PC-9 (cell line): ENCODE measurements around the gene GRB2. TPM values are rescaled to one million over a fixed set of nuclear protein-coding genes. Genes with fewer than 3 reads are reported as not detected.

Experiments used
- BruUV-seq: library from RNA; stranded (reverse); fragments of 400-500 nt; replicated peaks from 2 replicates; lab custom pipeline; 2021; lab: Mats Ljungman, UMichigan
- CTCF ChIA-PET: fragments of 300-600 bp; sonication (Branson Sonifier 250); formaldehyde crosslinking; loops from one replicate; lab custom pipeline; 2022; ENCODE audit warnings: antibody characterized with exemption; lab: Charles Lee
- POLR2A ChIA-PET: fragments of 300-600 bp; sonication (Branson Sonifier 250); formaldehyde crosslinking; loops from one replicate; lab custom pipeline; 2022; ENCODE audit warnings: antibody characterized with exemption; ENCODE audit not compliant: unreplicated experiment; lab: Charles Lee
- DNase-seq, 2 experiments: peaks; one replicate each; pipeline versions ENCODE4 v3.0.0 to v3.0.0-alpha.2; 2015 to 2022; ENCODE audit warnings: mixed read lengths in 1 of 2
- H2AFZ ChIP-seq: fragments of 200-600 bp; sonication (generic); 2 replicates; pipeline ENCODE4 v1.8.1; 2017; ENCODE audit warnings: antibody characterized with exemption
- H3F3A ChIP-seq: fragments of 200-600 bp; sonication (generic); 2 replicates; pipeline ENCODE4 v1.8.1; 2017; ENCODE audit warnings: antibody characterized with exemption, mild to moderate bottlenecking, low read depth; ENCODE audit not compliant: insufficient read depth
- H3K27ac ChIP-seq: fragments of 200-600 bp; sonication (generic); 2 replicates; pipeline ENCODE4 v1.6.1; 2016; ENCODE audit warnings: mixed run types
- H3K27me3 ChIP-seq: fragments of 200-600 bp; sonication (generic); 2 replicates; pipeline ENCODE4 v1.6.1; 2016; ENCODE audit warnings: low read depth, mixed run types; ENCODE audit not compliant: insufficient read depth
- H3K36me3 ChIP-seq: fragments of 200-600 bp; sonication (generic); 2 replicates; pipeline ENCODE4 v1.6.1; 2016; ENCODE audit warnings: low read depth, mixed run types
- H3K4me1 ChIP-seq: fragments of 200-600 bp; sonication (generic); replicated peaks from 2 replicates; pipeline ENCODE4 v1.6.1; 2016; ENCODE audit warnings: mixed run types; ENCODE audit not compliant: insufficient read depth
- H3K4me2 ChIP-seq: fragments of 200-600 bp; sonication (generic); 2 replicates; pipeline ENCODE4 v1.6.1; 2017; ENCODE audit warnings: mixed run types
- H3K4me3 ChIP-seq: fragments of 200-600 bp; sonication (generic); 2 replicates; pipeline ENCODE4 v1.6.1; 2016; ENCODE audit warnings: mixed run types
- H3K79me2 ChIP-seq: fragments of 200-600 bp; sonication (generic); 2 replicates; pipeline ENCODE4 v1.6.1; 2017; ENCODE audit warnings: low read depth, mixed run types
- H3K9me2 ChIP-seq: fragments of 200-600 bp; sonication (generic); 2 replicates; pipeline ENCODE4 v1.8.1; 2017; ENCODE audit warnings: mild to moderate bottlenecking; ENCODE audit not compliant: insufficient read depth
- H3K9me3 ChIP-seq: fragments of 200-600 bp; sonication (generic); 2 replicates; pipeline ENCODE4 v1.8.1; 2016; ENCODE audit warnings: low read depth; ENCODE audit not compliant: insufficient read depth
- H4K20me1 ChIP-seq: fragments of 200-600 bp; sonication (generic); 2 replicates; pipeline ENCODE4 v1.8.1; 2017; ENCODE audit not compliant: insufficient read depth
- CTCF ChIP-seq: fragments of 200-600 bp; sonication (generic); conservative IDR thresholded peaks from 2 replicates; pipeline ENCODE4 v1.6.1; 2017; ENCODE audit warnings: mixed run types, antibody characterized with exemption, mild to moderate bottlenecking, moderate library complexity
- EZH2 ChIP-seq: fragments of 200-600 bp; sonication (generic); IDR thresholded peaks from 2 replicates; pipeline ENCODE4 v1.8.0; 2017; ENCODE audit warnings: antibody characterized with exemption, low read depth
- intact Hi-C: fragments of 100-400 bp; cut with micrococcal nuclease; formaldehyde crosslinking; loops from one replicate; pipeline ENCODE4 v1.10.0; 2022; ENCODE audit not compliant: unreplicated experiment
- total RNA-seq: library from RNA; stranded (reverse); gene quantifications from 2 replicates; pipeline ENCODE4 v1.2.3, GENCODE V29; 2021

Gene GRB2
- total RNA-seq, 1 experiment from 2014 or later: 75.3 TPM

- intact Hi-C loops: no loop called here
- no peak overlapping the region for H3K27ac ChIP-seq
- H3K9me3 ChIP-seq: no peaks in the 10 kb centered on the region
- peak in 1 of 2 experiments; percentile 75 for DNase-seq
- peaks cover 17% of the 10 kb centered on the region for H3K4me1 ChIP-seq
- BruUV-seq: no TSS peak
- H3K36me3 ChIP-seq: no peaks in the 10 kb centered on the region
- no peaks in the 10 kb centered on the region for H3K27me3 ChIP-seq
- H3K4me3 ChIP-seq: no peak overlapping the region
- POLR2A ChIA-PET: interaction anchor here (0.5 to 0.7 kb wide), 6 partner anchors 26 to 169 kb away, joined by 3 to 6 read pairs (median 4); partner anchors contain the start of gene TMEM94
- H4K20me1 ChIP-seq: no peaks in the 10 kb centered on the region
- no peak overlapping the region; the same call in 1 of the 2 replicates for H2AFZ ChIP-seq
- CTCF ChIA-PET: interaction anchor here (0.5 to 0.6 kb wide), 3 partner anchors 85 to 569 kb away, joined by 3 to 12 read pairs (median 3); no protein-coding TSS in a partner anchor
- H3F3A ChIP-seq: peaks cover 12% of the 10 kb centered on the region
- H3K9me2 ChIP-seq: 0 out of 2 replicates have a peak, but pooled peaks cover 2% of the 10 kb centered on the region
- no peak for TF ChIP-seq CTCF
- TF ChIP-seq EZH2: no peak
- H3K4me2 ChIP-seq: peak overlapping the region; percentile 9
- H3K79me2 ChIP-seq: no peaks in the 10 kb centered on the region
Measured at GRCh38 chr17:75430159-75430974, 24.9 kb upstream of the GRB2 start.

DNA sequence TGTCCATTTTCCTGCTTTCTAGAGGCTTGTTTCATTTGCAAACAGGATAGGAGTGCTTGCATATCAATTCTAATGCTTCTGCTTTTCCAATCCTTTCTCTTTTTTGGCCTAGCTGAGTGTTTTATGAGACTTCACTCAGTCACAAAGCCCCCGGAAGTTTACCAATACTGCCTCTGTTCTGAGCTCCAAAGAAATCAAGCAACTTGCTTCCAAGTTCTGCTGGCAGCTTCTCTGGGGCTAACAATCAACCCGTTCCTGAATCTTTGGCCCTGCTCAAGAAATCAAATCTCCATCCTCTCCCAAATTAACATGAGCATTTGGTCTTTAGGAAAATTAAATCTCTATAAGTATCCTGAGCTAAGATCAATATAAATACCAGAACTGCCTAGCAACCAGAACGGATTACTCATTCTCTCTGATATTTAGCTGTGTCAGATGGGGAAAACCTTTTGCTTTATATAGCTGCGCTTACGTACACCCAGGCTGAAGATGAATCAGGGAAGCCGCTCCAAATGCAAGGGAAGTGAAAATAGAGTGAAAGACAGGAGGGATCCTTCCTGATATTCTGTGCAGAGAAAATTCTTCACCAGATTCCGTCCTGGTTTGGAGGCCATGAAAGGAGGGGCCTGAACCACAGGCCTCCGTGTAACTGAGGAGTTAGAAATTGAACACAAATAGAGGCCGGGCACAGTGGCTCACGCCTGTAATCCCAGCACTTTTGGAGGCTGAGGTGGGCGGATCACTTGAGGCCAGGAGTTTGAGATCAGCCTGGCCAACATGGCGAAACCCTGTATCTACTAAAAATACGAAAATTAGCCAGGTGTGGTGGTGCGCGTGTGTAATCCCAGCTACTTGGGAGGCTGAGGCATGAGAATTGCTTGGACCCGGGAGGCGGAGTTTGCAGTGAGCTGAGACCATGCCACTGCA lies 23.3 kb upstream of the GRB2 start:
- no peak for TF ChIP-seq CTCF
- no peak for TF ChIP-seq EZH2
- Histone ChIP-seq H3K9me3 (no peaks in the 10 kb centered on the region), H3K4me2 (no peak overlapping the region), H4K20me1 (no peaks in the 10 kb centered on the region), H2AFZ (no peak overlapping the region), H3K79me2 (no peaks in the 10 kb centered on the region), H3K27ac (no peak overlapping the region), H3K36me3 (no peaks in the 10 kb centered on the region), H3K9me2 (no peaks in the 10 kb centered on the region), H3K27me3 (no peaks in the 10 kb centered on the region), H3F3A (peaks cover 10% of the 10 kb centered on the region; the same call in 1 of the 2 replicates), H3K4me1 (peaks cover 17% of the 10 kb centered on the region), H3K4me3 (no peak overlapping the region)
- POLR2A ChIA-PET: interaction anchor here (0.5 kb wide), 1 partner anchor 41 kb away, joined by 3 read pairs; no protein-coding TSS in a partner anchor
- intact Hi-C loops: loop anchor here (5.0 kb wide), 1 partner anchor 68 kb away; no protein-coding TSS in a partner anchor
- no TSS peak for BruUV-seq
- CTCF ChIA-PET: interaction anchor here (0.5 to 1.8 kb wide), 6 partner anchors 12 to 102 kb away, joined by 3 to 8 read pairs (median 4); partner anchors contain the start of genes TMEM94 and TSEN54
- peak in 1 of 2 experiments; percentile 47 for DNase-seq

- BruUV-seq: no TSS peak
- CTCF ChIA-PET: interaction anchor here (0.7 kb wide), 1 partner anchor 12 kb away, joined by 5 read pairs; no protein-coding TSS in a partner anchor
Measured at GRCh38 chr17:75418531-75418930, 13.1 kb upstream of the GRB2 start.

More at GRCh38 chr17:75418531-75418930, 13.1 kb upstream of the GRB2 start:
- Histone ChIP-seq H3K4me2 (no peak overlapping the region), H2AFZ (no peak overlapping the region), H4K20me1 (no peaks in the 10 kb centered on the region), H3K27me3 (0 out of 2 replicates have a peak, but pooled peaks cover 11% of the 10 kb centered on the region), H3K4me3 (no peak overlapping the region), H3K4me1 (no peaks in the 10 kb centered on the region), H3K9me3 (no peaks in the 10 kb centered on the region), H3F3A (no peaks in the 10 kb centered on the region; the same call in 1 of the 2 replicates), H3K27ac (no peak overlapping the region), H3K79me2 (no peaks in the 10 kb centered on the region), H3K36me3 (no peaks in the 10 kb centered on the region), H3K9me2 (no peaks in the 10 kb centered on the region)
- no peak for DNase-seq
- intact Hi-C loops: no loop called here
- POLR2A ChIA-PET: no interaction called here
- TF ChIP-seq EZH2 (no peak), CTCF (no peak)
